ENCODE measurements around the gene GPR3.

DNA sequence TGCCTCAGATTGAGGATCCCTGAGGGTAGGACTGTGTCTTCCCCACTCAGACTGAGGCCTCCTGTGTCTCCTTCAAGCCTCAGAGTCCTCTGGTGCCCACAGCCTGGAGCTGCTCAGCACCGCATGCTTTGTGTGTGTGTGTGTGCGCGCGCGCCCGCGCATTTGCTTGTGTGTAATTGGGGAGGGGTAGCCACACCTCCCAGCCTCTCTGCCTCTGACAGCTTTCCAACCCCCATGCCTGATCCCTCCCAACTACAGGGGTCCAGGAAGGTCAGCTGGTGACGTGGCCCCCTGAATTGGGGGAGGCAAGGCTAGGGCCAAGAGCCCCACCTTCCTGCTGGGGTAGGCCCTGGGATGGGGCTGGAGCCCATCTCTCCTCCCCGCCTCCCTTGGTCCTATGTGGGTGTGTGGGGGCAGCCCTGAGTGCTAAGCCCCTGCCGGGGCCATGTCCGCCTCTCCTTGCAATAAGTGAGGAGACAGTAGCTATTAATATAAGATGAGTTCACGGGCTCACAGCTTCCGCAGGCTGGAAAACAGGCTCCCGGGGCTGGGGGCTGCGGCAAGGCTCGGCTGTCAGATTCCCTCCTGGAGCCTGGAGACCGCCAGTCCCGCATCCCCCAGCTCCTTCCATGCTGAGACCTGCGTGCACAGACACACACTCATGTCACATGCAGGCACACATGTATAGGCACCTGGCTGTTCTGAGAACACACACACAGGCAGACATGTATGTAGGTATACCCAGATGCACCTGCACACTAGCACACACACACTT, 7.0 kb downstream of the GPR3 start:
- TF ChIP-seq ZNF879 (CRISPR knock-in tag; IDR thresholded peaks at IDR 0.05), result no peak
- TF ChIP-seq JUNB (CRISPR knock-in tag; IDR thresholded peaks at IDR 0.05; ENCODE audit: borderline replicate concordance), result no peak
- TF ChIP-seq ZNF678 (CRISPR knock-in tag; IDR thresholded peaks at IDR 0.05), result no peak
- no peak for TF ChIP-seq SMC3 (IDR thresholded peaks at IDR 0.05; ENCODE audit: low read length)
